CD8-positive, alpha-beta memory T cell (primary cell): ENCODE measurements around the gene GSG1. TPM values are rescaled to one million over a fixed set of nuclear protein-coding genes. Genes with fewer than 3 reads are reported as not detected.
"Not testable (repeated sequence)": the region's sequence is repeated elsewhere in the genome, so short reads cannot be mapped to it uniquely, and the experiment has no call there.

ENCODE experiments used
- CTCF ChIA-PET: fragments of 350-600 bp; sonication (Branson Sonifier 250); formaldehyde crosslinking; loops from one replicate; lab custom pipeline; 2021; ENCODE audit warnings: antibody characterized with exemption; lab: Charles Lee
- POLR2A ChIA-PET: fragments of 350-600 bp; sonication (Branson Sonifier 250); formaldehyde crosslinking; loops from one replicate; lab custom pipeline; 2021; ENCODE audit warnings: antibody characterized with exemption; lab: Charles Lee
- DNase-seq, 5 donors: peaks; one replicate each; pipeline versions ENCODE4 v3.0.0 to v3.0.0-alpha.2; 2020 to 2022; ENCODE audit warnings: mixed read lengths in 1 of 5
- H3K27ac ChIP-seq: one replicate; pipeline ENCODE4 v1.7.0; 2013; ENCODE audit warnings: low read depth, mild to moderate bottlenecking, low read length, moderate library complexity
- H3K27me3 ChIP-seq: 2 replicates; pipeline ENCODE4 v1.7.0; 2013; ENCODE audit warnings: low read length, mild to moderate bottlenecking; ENCODE audit not compliant: insufficient read depth, poor library complexity, severe bottlenecking
- H3K36me3 ChIP-seq: 2 replicates; pipeline ENCODE4 v1.7.0; 2013; ENCODE audit warnings: mild to moderate bottlenecking, low read length, moderate library complexity; ENCODE audit not compliant: insufficient read depth
- H3K4me1 ChIP-seq: 2 replicates; pipeline ENCODE4 v1.7.0; 2013; ENCODE audit warnings: mild to moderate bottlenecking, low read length, moderate library complexity; ENCODE audit not compliant: insufficient read depth
- H3K4me3 ChIP-seq: 2 replicates; pipeline ENCODE4 v1.7.0; 2013; ENCODE audit warnings: mild to moderate bottlenecking, low read length
- H3K9me3 ChIP-seq: 2 replicates; pipeline ENCODE4 v1.7.0; 2013; ENCODE audit warnings: mild to moderate bottlenecking, low read length
- H3K27ac Mint-ChIP-seq, 8 donors: one replicate each; pipeline ENCODE4 v1.8.0; 2020 to 2021; ENCODE audit warnings: mixed read lengths in 8 of 8, mild to moderate bottlenecking in 6 of 8, inconsistent platforms in 3 of 8, moderate library complexity in 3 of 8
- H3K27me3 Mint-ChIP-seq, 2 donors: one replicate each; pipeline ENCODE4 v1.8.0; 2020 to 2021; ENCODE audit warnings: mixed read lengths in 2 of 2, mild to moderate bottlenecking in 1 of 2, moderate library complexity in 1 of 2
- H3K36me3 Mint-ChIP-seq, 3 donors: one replicate each; pipeline ENCODE4 v1.8.0; 2020 to 2021; ENCODE audit warnings: mixed read lengths in 3 of 3, inconsistent platforms in 1 of 3, mild to moderate bottlenecking in 1 of 3
- H3K4me1 Mint-ChIP-seq, 3 donors: one replicate each; pipeline ENCODE4 v1.8.0; 2020 to 2021; ENCODE audit warnings: mixed read lengths in 3 of 3, inconsistent platforms in 1 of 3, mild to moderate bottlenecking in 1 of 3
- H3K4me3 Mint-ChIP-seq, 7 donors: one replicate each; pipeline ENCODE4 v1.8.0; 2020 to 2021; ENCODE audit warnings: mixed read lengths in 7 of 7, mild to moderate bottlenecking in 6 of 7, moderate library complexity in 4 of 7, inconsistent platforms in 2 of 7
- H3K9me3 Mint-ChIP-seq, 5 donors: one replicate each; pipeline ENCODE4 v1.8.0; 2020 to 2022; ENCODE audit warnings: mixed read lengths in 5 of 5, mild to moderate bottlenecking in 3 of 5, moderate library complexity in 2 of 5, inconsistent platforms in 1 of 5
- polyA plus RNA-seq: library from polyadenylated mRNA; unstranded; fragments of 300-500 nt; fragmentation: Illumina TruSeq; gene quantifications from one replicate; pipeline ENCODE4 v1.2.3, GENCODE V29; 2021
- total RNA-seq, 2 experiments: library from RNA; stranded (reverse); gene quantifications; one replicate each; pipeline ENCODE4 v1.2.3, GENCODE V29; 2021

The GSG1 gene
- total and polyA plus RNA-seq, 3 experiments from 2014 or later: not detected

DNA sequence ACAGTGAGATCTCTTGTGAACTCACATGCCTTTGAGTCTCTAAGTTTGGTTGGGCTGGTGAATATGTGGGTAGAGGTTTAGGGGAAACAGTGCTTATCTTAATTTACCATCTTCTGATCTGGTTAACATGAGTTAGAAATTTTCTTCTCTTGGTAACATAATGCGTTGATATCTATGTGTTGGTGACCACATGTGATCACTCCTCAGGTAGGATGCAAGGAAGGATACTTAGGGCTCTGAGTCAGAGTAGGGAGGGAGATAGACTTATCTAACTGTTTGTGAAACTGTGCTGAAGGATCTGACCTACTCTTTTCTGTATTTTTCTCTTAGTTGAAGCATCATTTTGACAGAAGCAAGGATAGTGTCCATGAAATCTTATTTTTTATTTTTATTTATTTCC lies 36.1 kb downstream of the GSG1 start:
- H3K4me1 ChIP-seq: no peaks in the 10 kb centered on the region
- no peaks in the 10 kb centered on the region for H3K36me3 ChIP-seq
- H3K9me3 ChIP-seq: no peaks in the 10 kb centered on the region
- peaks cover 16 to 42% (median 22%) of the 10 kb centered on the region in 3 donors for H3K36me3 Mint-ChIP-seq
- no peaks in the 10 kb centered on the region for H3K27me3 Mint-ChIP-seq
- DNase-seq: no peak
- H3K27ac ChIP-seq: no peak overlapping the region
- no peaks in the 10 kb centered on the region for H3K27me3 ChIP-seq
- H3K4me3 ChIP-seq: no peak overlapping the region
- CTCF ChIA-PET: no interaction called here
- POLR2A ChIA-PET: no interaction called here
- peak overlapping the region in 2 of 8 donors; percentile 19 to 59 for H3K27ac Mint-ChIP-seq
- H3K4me3 Mint-ChIP-seq: no peak overlapping the region
- H3K9me3 Mint-ChIP-seq: no peaks in the 10 kb centered on the region
- H3K4me1 Mint-ChIP-seq: peaks cover 0 to 5% (median 5%) of the 10 kb centered on the region in 3 donors

DNA sequence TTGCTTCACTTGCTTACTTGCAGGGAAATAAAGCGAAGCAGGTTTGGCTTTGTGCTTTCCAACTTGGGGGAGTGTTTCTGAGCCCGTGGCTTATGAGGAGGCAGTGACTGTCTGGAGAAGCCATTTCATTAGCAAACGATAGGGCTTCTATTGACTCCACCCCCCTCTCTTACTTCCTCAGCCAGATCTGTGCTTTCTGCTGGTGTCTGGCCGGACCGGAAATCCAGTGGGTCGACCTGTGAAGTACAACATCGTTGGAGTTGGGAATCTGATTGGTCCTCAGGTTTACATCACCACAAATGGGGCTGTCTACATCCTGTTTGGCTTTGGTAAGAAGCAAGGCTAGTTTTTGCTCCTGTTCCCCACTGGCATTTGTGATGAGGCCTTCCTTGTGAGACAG lies 37.0 kb downstream of the GSG1 start:
- Mint-ChIP-seq H3K9me3 (no peaks in the 10 kb centered on the region), H3K4me1 (peaks cover 0 to 5% (median 5%) of the 10 kb centered on the region in 3 donors), H3K27me3 (no peaks in the 10 kb centered on the region), H3K36me3 (peaks cover 12 to 45% (median 22%) of the 10 kb centered on the region in 3 donors), H3K4me3 (no peak overlapping the region), H3K27ac (peak overlapping the region in 2 of 8 donors; percentile 19 to 70)
- no peaks in the 10 kb centered on the region for H3K27me3 ChIP-seq
- no peak overlapping the region for H3K27ac ChIP-seq
- H3K4me1 ChIP-seq: no peaks in the 10 kb centered on the region
- no peaks in the 10 kb centered on the region for H3K9me3 ChIP-seq
- H3K36me3 ChIP-seq: no peaks in the 10 kb centered on the region
- DNase-seq: no peak
- CTCF ChIA-PET: no interaction called here
- POLR2A ChIA-PET: no interaction called here
- H3K4me3 ChIP-seq: no peak overlapping the region

DNA sequence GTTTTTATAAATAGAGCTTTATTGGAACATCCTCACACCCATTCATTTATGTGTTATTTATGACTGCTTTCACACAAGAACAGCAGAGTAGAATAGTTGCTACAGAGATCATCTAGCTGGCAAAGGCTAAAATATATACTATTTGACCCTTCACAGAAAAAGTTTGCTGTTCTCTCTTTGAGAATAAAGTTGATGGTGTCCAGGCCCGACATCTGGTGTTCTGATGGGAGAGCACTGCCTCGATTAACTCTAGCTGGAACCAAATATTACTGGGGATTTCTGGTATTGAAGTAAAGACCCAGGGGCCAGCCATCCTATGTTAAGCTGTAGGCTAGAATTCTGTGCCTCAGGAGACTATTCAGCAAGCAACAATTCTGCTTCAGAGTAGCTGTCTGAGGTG lies 37.5 kb downstream of the GSG1 start:
- Histone ChIP-seq H3K9me3 (no peaks in the 10 kb centered on the region), H3K4me3 (no peak overlapping the region), H3K27ac (no peak overlapping the region), H3K36me3 (no peaks in the 10 kb centered on the region), H3K4me1 (no peaks in the 10 kb centered on the region), H3K27me3 (no peaks in the 10 kb centered on the region)
- no peaks in the 10 kb centered on the region for H3K27me3 Mint-ChIP-seq
- H3K4me3 Mint-ChIP-seq: no peak overlapping the region
- no peak overlapping the region for H3K27ac Mint-ChIP-seq
- peaks cover 0 to 5% (median 5%) of the 10 kb centered on the region in 3 donors for H3K4me1 Mint-ChIP-seq
- POLR2A ChIA-PET: no interaction called here
- H3K36me3 Mint-ChIP-seq: peaks cover 11 to 48% (median 24%) of the 10 kb centered on the region in 3 donors
- no peaks in the 10 kb centered on the region for H3K9me3 Mint-ChIP-seq
- DNase-seq: no peak
- CTCF ChIA-PET: no interaction called here

DNA sequence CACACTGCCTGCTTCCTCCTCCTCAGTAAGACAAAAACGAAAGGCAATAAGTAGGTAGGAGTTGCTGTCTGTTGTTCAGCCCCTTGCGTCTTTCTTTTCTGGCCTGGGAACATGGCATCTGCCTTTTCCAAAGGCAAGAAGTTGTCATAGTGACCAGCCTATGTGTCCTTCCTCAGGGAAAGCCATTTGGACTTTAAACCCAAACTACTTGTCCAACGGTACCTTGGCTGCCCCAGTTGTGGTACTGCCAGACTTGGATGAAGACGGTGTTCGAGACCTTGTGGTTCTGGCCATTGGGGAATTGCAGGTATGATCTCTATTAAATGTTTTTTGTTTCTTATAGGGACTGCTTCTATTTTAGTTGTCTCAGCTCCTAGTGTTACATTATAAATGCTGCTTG lies 40.8 kb downstream of the GSG1 start:
- Mint-ChIP-seq H3K9me3 (no peaks in the 10 kb centered on the region), H3K27ac (no peak overlapping the region), H3K36me3 (peaks cover 20 to 50% (median 25%) of the 10 kb centered on the region in 3 donors), H3K27me3 (no peaks in the 10 kb centered on the region), H3K4me3 (no peak overlapping the region), H3K4me1 (peaks cover 0 to 5% (median 5%) of the 10 kb centered on the region in 3 donors)
- Histone ChIP-seq H3K27me3 (no peaks in the 10 kb centered on the region), H3K4me3 (no peak overlapping the region), H3K4me1 (no peaks in the 10 kb centered on the region), H3K36me3 (no peaks in the 10 kb centered on the region), H3K9me3 (no peaks in the 10 kb centered on the region), H3K27ac (no peak overlapping the region)
- POLR2A ChIA-PET: no interaction called here
- CTCF ChIA-PET: no interaction called here
- no peak for DNase-seq

DNA sequence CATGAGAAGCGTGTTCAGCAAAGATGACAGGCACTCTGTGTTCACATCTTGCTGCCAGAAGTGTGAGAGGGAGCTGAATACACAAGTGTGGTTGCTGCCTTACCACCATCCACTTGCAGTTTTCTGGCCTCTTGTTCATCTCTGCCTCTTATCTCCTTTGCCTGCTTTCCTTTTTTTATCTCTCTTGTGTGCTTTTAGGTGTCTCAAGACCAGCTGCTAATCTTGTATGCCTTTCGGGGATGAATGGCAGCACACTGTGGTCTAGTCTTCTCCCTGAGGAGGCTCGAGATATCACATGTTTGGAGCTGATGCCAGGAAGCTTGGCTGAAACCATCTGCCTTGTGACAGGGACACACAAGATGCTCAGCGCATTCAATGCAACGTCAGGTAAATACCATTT lies 42.1 kb downstream of the GSG1 start:
- H3K27ac Mint-ChIP-seq: no peak overlapping the region
- no peaks in the 10 kb centered on the region for H3K27me3 Mint-ChIP-seq
- Histone ChIP-seq H3K27me3 (no peaks in the 10 kb centered on the region), H3K9me3 (no peaks in the 10 kb centered on the region), H3K36me3 (no peaks in the 10 kb centered on the region), H3K4me1 (no peaks in the 10 kb centered on the region), H3K4me3 (no peak overlapping the region), H3K27ac (no peak overlapping the region)
- H3K4me1 Mint-ChIP-seq: no peaks in the 10 kb centered on the region
- DNase-seq: no peak
- H3K4me3 Mint-ChIP-seq: no peak overlapping the region
- H3K9me3 Mint-ChIP-seq: no peaks in the 10 kb centered on the region
- ChIA-PET POLR2A (no interaction called here), CTCF (no interaction called here)
- peaks cover 16 to 44% (median 22%) of the 10 kb centered on the region in 3 donors for H3K36me3 Mint-ChIP-seq

DNA sequence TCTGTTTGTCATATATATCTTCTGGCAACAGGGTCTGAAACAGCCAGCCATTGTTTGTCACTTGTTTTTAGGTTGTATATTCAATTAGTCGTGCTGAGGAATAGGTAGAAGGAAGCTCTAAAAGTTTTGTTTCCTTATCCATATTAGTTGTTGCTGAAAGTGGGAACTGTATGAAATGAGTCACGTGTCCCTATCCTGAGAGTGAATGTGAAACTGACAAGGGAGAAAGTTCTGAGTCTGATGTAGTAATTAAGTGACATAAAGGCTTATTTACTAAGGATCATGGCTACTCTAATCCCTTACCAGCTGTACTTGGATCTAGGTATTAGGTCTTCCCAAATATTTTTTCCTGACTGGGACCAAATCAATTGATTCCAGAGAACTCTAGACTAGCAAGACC lies 42.9 kb downstream of the GSG1 start:
- Mint-ChIP-seq H3K4me1 (no peaks in the 10 kb centered on the region), H3K4me3 (no peak overlapping the region), H3K36me3 (peaks cover 22 to 50% (median 24%) of the 10 kb centered on the region in 3 donors), H3K27me3 (no peaks in the 10 kb centered on the region), H3K9me3 (no peaks in the 10 kb centered on the region), H3K27ac (no peak overlapping the region)
- Histone ChIP-seq H3K27ac (no peak overlapping the region), H3K36me3 (no peaks in the 10 kb centered on the region), H3K9me3 (no peaks in the 10 kb centered on the region), H3K27me3 (no peaks in the 10 kb centered on the region), H3K4me3 (no peak overlapping the region), H3K4me1 (no peaks in the 10 kb centered on the region)
- no peak for DNase-seq
- ChIA-PET CTCF (no interaction called here), POLR2A (no interaction called here)

DNA sequence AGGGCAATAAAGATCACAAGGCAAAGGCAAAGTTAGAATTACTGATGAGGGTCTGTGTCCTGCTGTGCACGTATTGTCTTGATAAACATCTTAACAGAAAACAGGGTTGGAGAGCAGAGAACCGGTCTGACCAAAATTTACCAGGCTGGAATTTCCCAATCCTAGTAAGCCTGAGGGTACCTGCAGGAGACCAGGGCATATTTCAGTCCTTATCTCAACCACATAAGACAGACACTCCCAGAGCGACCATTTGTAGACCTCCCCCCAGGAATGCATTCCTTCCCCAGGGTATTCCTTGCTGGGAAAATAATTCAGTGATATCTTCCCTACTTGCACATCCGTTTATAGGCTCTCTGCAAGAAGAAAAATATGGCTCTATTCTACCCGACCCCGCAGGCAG lies 49.9 kb downstream of the GSG1 start:
- H3K9me3 ChIP-seq, H3K36me3 ChIP-seq, H3K27me3 Mint-ChIP-seq, DNase-seq, H3K4me1 Mint-ChIP-seq, H3K4me3 Mint-ChIP-seq, H3K4me3 ChIP-seq, CTCF ChIA-PET, H3K4me1 ChIP-seq, H3K27me3 ChIP-seq, H3K27ac ChIP-seq, POLR2A ChIA-PET: not testable (repeated sequence)
- Mint-ChIP-seq H3K9me3 (peaks cover 8 to 15% (median 8%) of the 10 kb centered on the region in 5 donors), H3K36me3 (peaks cover 12 to 44% (median 14%) of the 10 kb centered on the region in 3 donors), H3K27ac (peak overlapping the region in 1 of 8 donors; percentile 50)

DNA sequence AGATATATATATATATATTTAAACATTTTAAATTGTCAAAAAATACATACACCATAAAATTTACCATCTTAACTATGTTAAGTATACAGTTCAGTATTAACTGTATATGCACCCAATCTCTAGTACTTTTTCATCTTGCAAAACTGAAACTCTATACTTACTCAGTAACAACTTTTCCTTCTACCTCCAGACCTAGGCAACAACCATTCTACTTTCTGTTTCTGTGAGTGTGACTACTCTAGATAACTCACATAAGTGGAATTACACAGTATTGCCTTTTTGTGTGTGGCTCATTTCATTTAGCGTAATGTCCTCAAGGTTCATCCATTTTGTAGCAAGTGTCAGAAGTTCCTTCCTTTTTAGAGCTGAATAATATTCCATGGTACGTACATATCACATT lies 51.0 kb downstream of the GSG1 start:
- H3K9me3 Mint-ChIP-seq: peaks cover 8 to 15% (median 8%) of the 10 kb centered on the region in 5 donors
- ChIA-PET POLR2A (no interaction called here), CTCF (no interaction called here)
- DNase-seq: no peak
- Histone ChIP-seq H3K4me3 (no peak overlapping the region), H3K27me3 (no peaks in the 10 kb centered on the region), H3K36me3 (no peaks in the 10 kb centered on the region), H3K4me1 (no peaks in the 10 kb centered on the region), H3K27ac (no peak overlapping the region), H3K9me3 (no peaks in the 10 kb centered on the region)
- H3K4me1 Mint-ChIP-seq: no peaks in the 10 kb centered on the region
- no peak overlapping the region for H3K27ac Mint-ChIP-seq
- no peak overlapping the region for H3K4me3 Mint-ChIP-seq
- H3K36me3 Mint-ChIP-seq: peaks cover 9 to 34% (median 10%) of the 10 kb centered on the region in 3 donors
- H3K27me3 Mint-ChIP-seq: no peaks in the 10 kb centered on the region

DNA sequence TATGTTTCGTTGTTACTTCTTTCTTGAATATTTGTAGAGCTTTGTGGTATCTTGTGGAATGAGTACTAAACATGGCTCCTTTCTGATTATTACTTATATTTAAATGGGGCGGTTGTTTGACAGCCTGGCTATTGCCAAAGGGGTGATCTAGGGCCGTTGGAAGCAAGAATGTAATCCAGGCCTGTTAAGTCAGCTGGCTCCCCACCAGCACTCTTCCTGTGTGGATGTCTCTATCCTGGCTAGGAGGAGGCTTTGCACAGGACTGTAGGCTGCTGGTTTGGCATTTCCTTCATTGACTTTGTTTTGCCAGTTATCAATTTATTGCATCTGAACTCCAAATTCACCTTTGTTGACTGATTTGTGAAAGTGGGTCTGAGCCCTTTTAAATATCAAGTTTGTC lies 53.7 kb downstream of the GSG1 start:
- H3K27ac ChIP-seq: no peak overlapping the region
- H3K4me1 ChIP-seq: peaks cover 3% of the 10 kb centered on the region
- Mint-ChIP-seq H3K4me1 (peaks cover 4 to 13% (median 9%) of the 10 kb centered on the region in 3 donors), H3K4me3 (no peak overlapping the region), H3K27ac (no peak overlapping the region), H3K9me3 (peaks cover 8 to 15% (median 8%) of the 10 kb centered on the region in 5 donors), H3K36me3 (peaks cover 0 to 20% (median 4%) of the 10 kb centered on the region in 3 donors), H3K27me3 (no peaks in the 10 kb centered on the region)
- CTCF ChIA-PET: no interaction called here
- no peaks in the 10 kb centered on the region for H3K9me3 ChIP-seq
- no peak overlapping the region for H3K4me3 ChIP-seq
- H3K36me3 ChIP-seq: no peaks in the 10 kb centered on the region
- POLR2A ChIA-PET: no interaction called here
- no peak for DNase-seq
- H3K27me3 ChIP-seq: no peaks in the 10 kb centered on the region
